Common myeloid progenitor, CD34-positive (primary cell): ENCODE measurements around the gene CHD9NB.

Experiments
- CTCF ChIA-PET: fragments of 350-600 bp; sonication (Branson Sonifier 250); formaldehyde crosslinking; loops from one replicate; lab custom pipeline; 2021; ENCODE audit warnings: antibody characterized with exemption; lab: Charles Lee
- POLR2A ChIA-PET: fragments of 350-600 bp; sonication (Branson Sonifier 250); formaldehyde crosslinking; loops from one replicate; lab custom pipeline; 2021; ENCODE audit warnings: antibody characterized with exemption; lab: Charles Lee
- DNase-seq, 3 donors: peaks; one replicate each; pipeline versions ENCODE4 v3.0.0 to v3.0.0-alpha.2; 2013
- H3K27ac ChIP-seq, 2 experiments: 1 replicate in 1 of 2; 2 replicates in 1 of 2; pipeline ENCODE4 v1.7.0; 2013; ENCODE audit warnings: inconsistent platforms in 2 of 2, low read length in 2 of 2, mild to moderate bottlenecking in 2 of 2, low read depth in 1 of 2, moderate library complexity in 1 of 2; ENCODE audit not compliant: severe bottlenecking in 2 of 2, insufficient read depth in 1 of 2, poor library complexity in 1 of 2
- H3K27me3 ChIP-seq, 5 experiments: replicated peaks in 2 of 5; 1 replicate in 3 of 5; 2 replicates in 2 of 5; pipeline versions ENCODE4 v1.6.1 to v1.7.0; 2013; ENCODE audit warnings: low read length in 4 of 5, mild to moderate bottlenecking in 2 of 5, moderate library complexity in 2 of 5, inconsistent platforms in 1 of 5; ENCODE audit not compliant: insufficient read depth in 5 of 5, control insufficient read depth in 4 of 5
- H3K36me3 ChIP-seq, 4 experiments: 1 replicate in 2 of 4; 2 replicates in 2 of 4; pipeline versions ENCODE4 v1.6.1 to v1.7.0; 2013; ENCODE audit warnings: low read length in 3 of 4, control low read depth in 1 of 4, mild to moderate bottlenecking in 1 of 4; ENCODE audit not compliant: control insufficient read depth in 4 of 4, insufficient read depth in 4 of 4
- H3K4me1 ChIP-seq, 4 experiments: 1 replicate in 3 of 4; 2 replicates in 1 of 4; pipeline versions ENCODE4 v1.6.1 to v1.7.1; 2013; ENCODE audit warnings: low read length in 3 of 4, mild to moderate bottlenecking in 3 of 4, control low read depth in 1 of 4, inconsistent platforms in 1 of 4, moderate library complexity in 1 of 4; ENCODE audit not compliant: control insufficient read depth in 4 of 4, insufficient read depth in 4 of 4; ENCODE audit errors: control extremely low read depth in 1 of 4
- H3K4me3 ChIP-seq, 7 experiments: 1 replicate in 4 of 7; 2 replicates in 3 of 7; pipeline versions ENCODE4 v1.5.1 to v1.7.0; 2013; ENCODE audit warnings: mild to moderate bottlenecking in 7 of 7, low read length in 6 of 7, moderate library complexity in 6 of 7, inconsistent platforms in 2 of 7, low read depth in 2 of 7, control low read depth in 1 of 7; ENCODE audit not compliant: insufficient read depth in 4 of 7, control insufficient read depth in 1 of 7; ENCODE audit errors: extremely low read depth in 1 of 7
- H3K9me3 ChIP-seq, 5 experiments: 1 replicate in 4 of 5; 2 replicates in 1 of 5; pipeline versions ENCODE4 v1.6.1 to v1.7.1; 2013; ENCODE audit warnings: low read length in 4 of 5, mild to moderate bottlenecking in 2 of 5, inconsistent platforms in 1 of 5, low read depth in 1 of 5, moderate library complexity in 1 of 5; ENCODE audit not compliant: control insufficient read depth in 4 of 5, insufficient read depth in 2 of 5; ENCODE audit errors: control extremely low read depth in 1 of 5
- WGBS: methylation state at CpG from one replicate; pipeline ENCODE4 v1.1.5; 2013; ENCODE audit not compliant: insufficient coverage; 5-methylcytosine and 5-hydroxymethylcytosine counted together

The CHD9NB gene

GRCh38 chr16:53045341-53046220, 7.1 kb downstream of the CHD9NB start:
- Histone ChIP-seq H3K4me1 (peaks cover 0 to 19% (median 17%) of the 10 kb centered on the region in 4 experiments), H3K9me3 (peaks cover 0 to 2% (median 0%) of the 10 kb centered on the region in 5 experiments), H3K4me3 (no peak overlapping the region), H3K27ac (no peak overlapping the region), H3K27me3 (no peaks in the 10 kb centered on the region), H3K36me3 (no peaks in the 10 kb centered on the region)
- CTCF ChIA-PET: interaction anchor here (0.9 to 1.9 kb wide), 2 partner anchors 8 to 114 kb away, joined by 3 to 5 read pairs; no protein-coding TSS in a partner anchor
- 93% methylated on average over 4 of the region's 6 CpGs for WGBS
- POLR2A ChIA-PET: no interaction called here
- DNase-seq: no peak

DNA sequence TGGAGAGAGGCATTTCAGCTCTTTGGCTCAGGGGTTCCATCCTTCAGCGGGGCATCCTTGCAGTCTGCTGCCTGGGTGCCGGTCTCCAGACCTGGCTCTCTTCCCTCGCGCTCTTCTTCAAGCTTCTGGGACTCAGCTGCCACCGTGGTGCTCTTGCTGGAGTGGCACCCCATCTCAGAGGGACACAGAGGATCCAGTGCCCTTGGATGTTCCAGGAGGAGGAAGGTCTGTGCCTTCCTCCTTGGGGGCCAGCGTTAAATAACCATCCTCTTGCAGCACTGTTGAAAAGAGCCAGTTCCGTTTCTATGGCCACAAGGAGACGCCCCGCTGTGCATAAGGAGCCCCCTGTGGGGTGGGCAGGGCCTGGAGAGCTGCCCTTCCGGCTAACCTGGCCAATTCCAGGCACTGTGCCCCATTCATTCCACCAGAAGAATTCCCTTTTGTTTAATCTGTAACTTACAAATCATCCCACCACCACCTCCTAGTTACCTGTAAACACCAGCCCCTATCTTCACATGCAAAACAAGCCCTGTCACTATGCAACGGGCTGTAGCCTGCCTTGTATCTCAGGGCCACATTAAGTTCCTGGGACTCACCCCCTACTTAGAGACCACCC, 8.6 kb downstream of the CHD9NB start:
- peaks cover 0 to 2% (median 0%) of the 10 kb centered on the region in 5 experiments for H3K9me3 ChIP-seq
- H3K4me1 ChIP-seq: peaks cover 0 to 19% (median 17%) of the 10 kb centered on the region in 4 experiments
- WGBS: 68% methylated on average over 6 of the region's 11 CpGs
- POLR2A ChIA-PET: no interaction called here
- no peak for DNase-seq
- no peak overlapping the region for H3K4me3 ChIP-seq
- H3K27me3 ChIP-seq: no peaks in the 10 kb centered on the region
- H3K27ac ChIP-seq: no peak overlapping the region
- CTCF ChIA-PET: interaction anchor here (0.8 to 0.9 kb wide), 2 partner anchors 9 to 138 kb away, joined by 3 read pairs; no protein-coding TSS in a partner anchor
- H3K36me3 ChIP-seq: no peaks in the 10 kb centered on the region

DNA sequence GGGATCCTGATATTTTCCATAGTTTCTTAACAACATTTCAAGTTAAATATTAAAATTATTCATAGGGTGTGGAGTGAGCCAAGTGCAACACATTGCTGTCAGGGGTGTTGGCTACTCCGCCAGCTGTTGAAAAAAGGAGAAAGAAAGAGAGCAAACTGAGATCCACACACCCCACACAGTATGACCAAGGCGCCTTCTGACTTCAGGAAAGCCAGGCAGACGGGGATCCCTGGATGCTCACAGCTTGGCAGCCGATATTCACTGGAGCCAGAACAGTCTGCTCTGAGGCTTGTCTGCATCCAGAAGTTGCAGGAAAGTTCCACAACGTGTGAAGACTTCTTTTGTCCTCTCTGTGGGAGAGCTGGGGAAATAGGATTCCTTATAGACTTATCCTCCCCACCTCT, 9.3 kb downstream of the CHD9NB start:
- 100% methylated on average over 3 of the region's 5 CpGs for WGBS
- H3K9me3 ChIP-seq: peaks cover 0 to 2% (median 0%) of the 10 kb centered on the region in 5 experiments
- H3K4me1 ChIP-seq: peaks cover 0 to 19% (median 17%) of the 10 kb centered on the region in 4 experiments
- H3K27me3 ChIP-seq: no peaks in the 10 kb centered on the region
- ChIA-PET POLR2A (no interaction called here), CTCF (interaction anchor here (0.8 to 1.3 kb wide), 3 partner anchors 9 to 138 kb away, joined by 3 read pairs; no protein-coding TSS in a partner anchor)
- no peak overlapping the region for H3K27ac ChIP-seq
- no peaks in the 10 kb centered on the region for H3K36me3 ChIP-seq
- DNase-seq: no peak
- no peak overlapping the region for H3K4me3 ChIP-seq

DNA sequence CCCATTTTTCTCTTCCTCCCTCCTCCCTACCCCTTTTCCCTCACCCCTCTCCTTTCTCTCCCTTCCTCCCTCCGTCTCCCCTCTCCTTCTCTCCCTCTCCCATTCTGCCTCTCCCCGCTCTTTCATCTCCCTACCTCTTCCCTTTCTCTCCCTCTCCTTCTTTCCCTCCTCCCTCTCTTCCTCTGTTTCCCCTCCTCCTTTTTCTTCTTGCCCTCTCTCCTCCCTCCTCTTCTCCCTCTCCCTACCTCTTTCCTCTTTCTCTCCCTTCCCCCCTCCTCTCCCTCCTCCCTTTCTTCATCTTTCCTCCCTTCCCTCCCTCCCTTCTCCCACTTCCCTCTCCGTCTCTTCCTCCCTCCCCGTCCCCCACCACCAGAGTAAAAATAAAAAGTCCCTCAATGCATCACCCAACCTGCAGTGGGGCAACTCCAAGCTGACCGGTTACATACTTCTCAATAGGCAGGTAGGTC, 10.4 kb downstream of the CHD9NB start:
- no peak for DNase-seq
- Histone ChIP-seq H3K4me3 (no peak overlapping the region), H3K36me3 (no peaks in the 10 kb centered on the region), H3K9me3 (peaks cover 0 to 1% (median 0%) of the 10 kb centered on the region in 5 experiments), H3K27me3 (no peaks in the 10 kb centered on the region), H3K27ac (no peak overlapping the region), H3K4me1 (peaks cover 0 to 19% (median 17%) of the 10 kb centered on the region in 4 experiments)
- ChIA-PET CTCF (interaction anchor here (1.3 kb wide), 1 partner anchor 8 kb away, joined by 3 read pairs; no protein-coding TSS in a partner anchor), POLR2A (interaction anchor here (0.6 kb wide), 1 partner anchor 19 kb away, joined by 4 read pairs; no protein-coding TSS in a partner anchor)
- WGBS: 63% methylated on average over 3 of the region's 5 CpGs

DNA sequence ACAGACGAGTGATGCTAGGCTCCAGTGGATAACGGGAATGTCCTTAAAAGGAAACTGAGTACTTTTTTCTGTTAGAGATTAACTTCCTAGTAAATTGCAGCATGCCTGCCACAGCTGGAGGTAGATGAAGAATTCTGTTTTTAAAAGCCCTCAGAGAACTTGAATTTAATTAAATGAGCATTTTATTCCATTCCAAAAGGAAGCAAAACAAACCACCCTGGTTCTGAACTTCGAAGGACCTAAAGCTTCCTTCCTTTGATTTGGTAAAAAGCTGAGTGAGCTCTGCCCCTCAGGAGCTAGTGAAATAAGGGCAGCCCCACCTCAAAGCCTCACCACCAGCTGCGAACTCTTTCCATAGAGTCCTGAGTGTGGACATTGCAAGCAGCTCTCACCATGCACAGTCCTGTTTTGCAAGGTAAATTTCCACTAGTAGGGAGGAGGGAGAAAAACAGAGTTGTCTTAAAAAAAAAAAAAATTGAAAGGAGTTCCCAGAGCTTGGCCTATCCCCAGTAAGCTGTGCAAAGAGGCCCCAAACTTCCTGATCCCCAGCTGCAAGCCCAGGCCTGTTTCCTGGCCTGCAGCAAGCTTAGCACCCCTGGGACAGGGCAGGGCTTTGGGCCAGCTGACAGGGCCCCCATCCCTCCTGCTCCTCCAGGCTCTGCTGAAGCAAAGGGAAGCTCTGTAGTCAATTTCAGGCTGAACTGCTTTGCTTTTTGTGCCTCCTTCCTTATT, 11.2 kb downstream of the CHD9NB start:
- CTCF ChIA-PET: interaction anchor here (0.8 kb wide), 1 partner anchor 20 kb away, joined by 3 read pairs; no protein-coding TSS in a partner anchor
- Histone ChIP-seq H3K27ac (peak overlapping the region in 1 of 2 experiments; percentile 2), H3K9me3 (no peaks in the 10 kb centered on the region), H3K4me3 (peak overlapping the region in 3 of 7 experiments; percentile 0 to 45 (median 19)), H3K36me3 (no peaks in the 10 kb centered on the region), H3K27me3 (no peaks in the 10 kb centered on the region), H3K4me1 (peaks cover 0 to 19% (median 17%) of the 10 kb centered on the region in 4 experiments)
- peak in 2 of 3 donors; percentile 44 to 58 for DNase-seq
- POLR2A ChIA-PET: interaction anchor here (0.6 kb wide), 2 partner anchors 18 to 892 kb away, joined by 3 to 4 read pairs; no protein-coding TSS in a partner anchor
- 40% methylated on average over 3 of the region's 4 CpGs for WGBS

DNA sequence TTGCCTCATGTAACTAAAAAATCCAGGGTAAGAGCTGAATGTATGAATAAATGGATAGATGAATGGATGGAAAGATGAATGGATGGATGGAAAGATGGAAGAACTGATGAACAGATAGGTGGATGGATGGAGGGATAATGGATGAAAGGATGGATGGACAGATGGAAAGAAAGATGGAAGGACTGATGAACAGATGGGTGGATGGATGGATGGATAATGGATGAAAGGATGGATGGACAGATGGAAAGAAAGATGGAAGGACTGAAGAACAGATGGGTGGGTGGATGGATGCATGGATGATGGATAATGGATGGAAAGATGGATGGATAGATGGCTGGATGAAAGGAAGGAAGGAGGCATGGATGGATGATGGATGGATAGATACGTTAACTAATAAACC, 11.9 kb downstream of the CHD9NB start:
- no CpG with 5 or more reads among the region's 1 CpG for WGBS
- POLR2A ChIA-PET: no interaction called here
- Histone ChIP-seq H3K4me1 (peaks cover 0 to 19% (median 17%) of the 10 kb centered on the region in 4 experiments), H3K27me3 (no peaks in the 10 kb centered on the region), H3K9me3 (no peaks in the 10 kb centered on the region), H3K27ac (peak overlapping the region in 1 of 2 experiments; percentile 2), H3K4me3 (no peak overlapping the region), H3K36me3 (no peaks in the 10 kb centered on the region)
- CTCF ChIA-PET: interaction anchor here (0.8 kb wide), 1 partner anchor 19 kb away, joined by 3 read pairs; no protein-coding TSS in a partner anchor
- no peak for DNase-seq
